ENCODE results near the gene SNCG.
"Not testable (repeated sequence)": the region's sequence is repeated elsewhere in the genome, so short reads cannot be mapped to it uniquely, and the experiment has no call there.

SNCG gene

DNA sequence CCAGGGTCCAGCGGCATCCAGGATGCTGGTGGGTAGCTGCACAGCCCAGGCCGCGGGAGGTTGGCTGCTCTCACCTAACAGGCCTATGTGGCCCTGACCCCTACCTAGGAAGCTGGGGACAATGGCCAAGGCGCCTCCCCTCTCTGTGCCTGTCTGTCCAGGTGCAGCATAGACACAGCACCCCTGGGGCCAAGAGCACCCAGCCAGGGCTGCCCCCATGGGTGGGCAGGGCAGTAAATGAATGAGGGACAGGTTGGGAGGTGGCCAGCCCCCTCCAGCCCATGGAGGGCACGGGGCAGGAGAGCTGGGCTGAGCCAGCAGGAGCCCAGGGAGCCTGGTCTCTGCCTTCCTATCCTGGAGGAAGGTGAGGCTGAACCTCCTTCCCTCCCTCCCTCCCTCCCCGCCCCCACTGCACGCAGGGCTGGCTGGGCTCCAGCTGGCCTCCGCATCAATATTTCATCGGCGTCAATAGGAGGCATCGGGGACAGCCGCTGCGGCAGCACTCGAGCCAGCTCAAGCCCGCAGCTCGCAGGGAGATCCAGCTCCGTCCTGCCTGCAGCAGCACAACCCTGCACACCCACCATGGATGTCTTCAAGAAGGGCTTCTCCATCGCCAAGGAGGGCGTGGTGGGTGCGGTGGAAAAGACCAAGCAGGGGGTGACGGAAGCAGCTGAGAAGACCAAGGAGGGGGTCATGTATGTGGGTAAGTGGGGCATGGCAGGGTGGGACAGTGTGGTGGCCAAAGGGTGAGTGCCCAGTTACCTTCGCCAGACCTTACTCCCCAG lies at the start of gene SNCG:
Gene SNCG (plus strand): TSS at position 484 of the 785 bp plus-strand sequence. CDS start 99 bp downstream, at position 583.
- no peak for FAIRE-seq

DNA sequence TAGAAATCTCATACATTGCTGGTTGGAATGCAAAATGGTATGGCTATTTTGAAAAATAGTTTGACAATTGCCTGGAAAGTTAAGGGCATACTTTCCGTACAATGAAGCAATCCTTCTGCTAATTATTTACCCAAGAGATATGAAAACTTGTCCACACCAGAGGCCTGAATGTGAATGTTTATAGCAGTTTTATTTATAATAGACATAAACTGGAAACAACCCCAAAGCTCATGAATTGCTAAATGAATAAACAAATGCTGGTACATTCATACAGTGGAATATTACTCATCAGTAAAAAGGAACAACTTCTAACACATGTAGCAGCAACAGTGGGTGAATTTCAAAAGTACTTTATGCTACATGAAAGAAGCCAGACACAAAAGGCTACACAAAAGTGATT lies 43.7 kb upstream of the SNCG start:
- FAIRE-seq: no peak

DNA sequence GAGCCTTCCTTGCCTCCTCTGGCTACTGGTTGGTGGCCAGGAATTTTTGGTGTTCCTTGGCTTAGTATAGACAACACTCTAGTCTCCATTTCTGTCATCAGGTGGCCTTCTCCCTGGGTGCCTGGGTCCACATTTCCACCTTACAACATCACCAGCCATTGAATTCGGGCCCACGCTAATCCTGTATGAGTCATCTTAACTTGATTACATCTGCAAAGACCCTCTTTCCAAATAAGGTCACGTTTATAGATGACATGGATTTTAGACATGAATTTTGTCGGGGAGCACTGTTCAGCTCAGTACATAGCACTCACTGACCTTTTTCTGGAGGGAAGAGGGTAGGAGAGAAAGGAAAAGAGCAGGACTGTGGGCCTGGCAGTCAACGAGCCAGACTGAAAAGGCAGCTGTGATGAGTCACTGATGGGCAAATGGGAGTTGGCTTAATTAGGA lies 40.4 kb upstream of the SNCG start:
- FAIRE-seq: no peak

DNA sequence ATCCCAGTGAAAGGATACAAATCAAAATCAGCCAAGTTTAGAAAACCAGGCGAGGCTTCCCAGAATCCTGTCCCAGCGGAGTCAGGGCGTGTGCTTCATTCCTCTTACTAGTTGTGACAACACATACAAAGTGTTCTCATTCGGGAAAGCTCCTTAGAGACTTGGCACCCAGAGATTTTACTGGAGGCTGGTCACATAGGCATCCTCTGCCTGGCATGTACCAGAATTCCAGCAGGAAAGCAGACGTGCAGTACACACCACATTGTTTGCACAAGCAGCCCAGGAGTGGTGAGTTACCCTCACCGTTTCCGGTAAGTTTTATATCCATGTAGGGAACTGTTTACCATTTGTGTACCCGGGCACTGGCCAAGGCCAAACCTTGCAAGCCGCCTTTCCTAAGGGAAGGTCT lies 35.8 kb upstream of the SNCG start:
- FAIRE-seq: no peak

DNA sequence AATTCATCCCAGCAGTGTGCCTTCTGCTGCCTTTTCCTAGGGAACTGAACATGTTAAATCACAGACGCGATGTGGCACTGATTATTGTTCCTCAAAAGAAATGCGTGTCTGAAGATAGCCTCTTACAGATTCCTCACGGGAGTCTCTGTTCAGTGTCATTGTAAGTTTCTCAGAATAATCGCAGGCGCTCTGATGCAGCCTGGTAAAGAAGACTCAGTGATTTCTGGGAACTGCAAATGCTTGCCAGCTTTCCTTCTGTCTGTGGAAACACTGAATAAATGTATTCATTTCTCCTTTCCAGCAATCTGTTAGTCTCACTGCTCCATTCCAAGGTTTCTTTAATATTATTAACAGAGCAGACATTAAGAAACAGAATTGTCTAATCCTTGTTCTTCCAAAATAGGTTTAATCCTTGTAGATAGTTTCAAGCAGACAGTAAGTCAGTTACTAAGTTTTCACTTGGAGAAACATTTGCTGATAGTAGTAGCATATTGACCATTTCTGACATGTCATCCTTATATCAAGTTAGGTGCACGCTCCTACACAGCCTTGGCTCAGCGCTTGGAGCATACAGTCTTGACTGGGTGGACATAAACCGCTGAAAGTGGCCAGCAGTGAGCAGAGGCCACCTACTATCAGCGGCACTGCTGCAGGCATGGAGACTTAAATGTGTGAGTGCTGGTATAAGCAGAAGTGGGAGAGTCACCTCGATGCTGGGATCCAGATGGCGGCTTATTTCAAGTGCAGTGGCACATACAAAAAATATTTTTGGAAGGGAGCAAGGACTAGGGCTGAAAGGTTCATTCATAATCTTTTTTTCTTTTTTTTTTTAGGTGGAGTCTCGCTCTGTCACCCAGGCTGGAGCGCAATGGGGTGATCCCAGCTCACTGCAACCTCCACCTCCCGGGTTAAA lies 28.7 kb upstream of the SNCG start:
- FAIRE-seq: no peak

- no peak for FAIRE-seq
Measured at GRCh38 chr10:86931872-86932271, 26.5 kb upstream of the SNCG start.

DNA sequence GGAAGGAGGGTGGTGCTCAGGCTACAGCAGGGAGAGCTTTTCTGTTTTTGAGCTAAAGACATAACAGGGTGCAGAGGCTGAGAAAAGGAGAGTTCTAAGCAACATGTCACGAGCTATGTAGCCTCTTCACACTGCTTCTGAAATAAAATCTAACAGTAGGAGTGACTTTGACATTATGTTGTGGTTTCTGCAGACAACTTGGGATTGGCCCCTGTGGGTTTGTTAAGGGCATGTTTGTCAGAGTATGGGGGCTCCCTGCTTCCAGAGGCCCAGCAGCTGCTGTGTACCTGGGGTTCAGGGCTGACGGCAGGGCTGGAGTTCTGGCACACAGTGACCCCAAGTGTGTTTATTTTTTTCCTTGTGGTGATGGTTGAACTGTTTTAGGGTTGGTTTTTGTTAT lies 25.7 kb upstream of the SNCG start:
- FAIRE-seq: no peak

GRCh38 chr10:86934162-86934711 lies 24.2 kb upstream of the SNCG start:
- not testable (repeated sequence) for FAIRE-seq

GRCh38 chr10:86936661-86937501 lies 21.5 kb upstream of the SNCG start:
- FAIRE-seq: no peak

DNA sequence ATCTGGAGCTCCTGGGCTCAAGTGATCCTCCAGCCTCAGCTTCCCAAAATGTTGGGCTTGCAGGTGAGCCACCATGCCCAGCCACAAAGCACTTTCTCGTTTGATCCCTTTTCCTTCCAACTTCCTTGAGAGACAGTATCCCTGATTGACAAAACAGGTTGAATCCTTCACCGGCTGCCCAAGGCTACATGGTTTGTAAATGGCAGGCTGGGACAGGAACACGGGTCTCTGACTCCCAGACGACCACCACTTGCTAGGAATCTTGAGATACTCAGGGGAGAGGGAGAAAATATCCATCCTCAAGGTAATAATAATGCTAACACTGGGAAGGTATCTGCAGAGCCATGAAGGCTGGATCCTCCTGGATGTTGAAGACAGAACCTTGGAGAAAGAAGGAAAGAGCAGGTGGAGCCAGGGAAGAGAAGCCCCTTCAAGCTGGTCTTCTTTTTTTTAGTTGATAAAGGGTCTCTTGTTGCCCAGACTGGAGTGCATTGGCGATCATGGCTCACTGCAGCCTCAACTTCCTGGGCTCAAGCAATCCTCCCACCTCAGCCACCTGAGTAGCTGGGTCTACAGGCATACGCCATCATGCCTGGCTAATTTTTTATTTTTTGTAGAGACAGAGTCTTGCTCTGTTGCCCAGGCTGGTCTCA lies 20.8 kb upstream of the SNCG start:
- no peak for FAIRE-seq

GRCh38 chr10:86938260-86938659 lies 20.1 kb upstream of the SNCG start:
- FAIRE-seq: no peak

GRCh38 chr10:86940076-86940475 lies 18.3 kb upstream of the SNCG start:
- not testable (repeated sequence) for FAIRE-seq

GRCh38 chr10:86940677-86941076 lies 17.7 kb upstream of the SNCG start:
- FAIRE-seq: no peak

DNA sequence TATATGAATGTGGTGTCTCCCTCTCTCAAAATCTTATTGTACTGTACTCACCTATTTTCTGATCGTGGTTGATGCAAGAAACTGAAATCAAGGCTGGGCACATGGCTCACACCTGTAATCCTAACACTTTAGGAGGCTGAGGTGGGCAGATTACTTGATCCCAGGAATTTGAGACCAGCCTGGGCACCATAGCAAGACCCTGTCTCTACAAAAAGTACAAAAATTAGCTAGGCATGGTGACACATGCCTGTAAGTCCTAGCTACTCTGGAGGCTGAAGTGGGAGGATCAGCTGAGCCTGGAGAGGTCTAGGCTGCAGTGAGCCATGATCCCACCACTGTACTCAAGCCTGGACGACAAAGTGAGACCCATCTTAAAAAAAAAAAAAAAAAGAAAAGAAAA lies 17.0 kb upstream of the SNCG start:
- no peak for FAIRE-seq

- FAIRE-seq: no peak
Measured at GRCh38 chr10:86941991-86942421, 16.4 kb upstream of the SNCG start.

DNA sequence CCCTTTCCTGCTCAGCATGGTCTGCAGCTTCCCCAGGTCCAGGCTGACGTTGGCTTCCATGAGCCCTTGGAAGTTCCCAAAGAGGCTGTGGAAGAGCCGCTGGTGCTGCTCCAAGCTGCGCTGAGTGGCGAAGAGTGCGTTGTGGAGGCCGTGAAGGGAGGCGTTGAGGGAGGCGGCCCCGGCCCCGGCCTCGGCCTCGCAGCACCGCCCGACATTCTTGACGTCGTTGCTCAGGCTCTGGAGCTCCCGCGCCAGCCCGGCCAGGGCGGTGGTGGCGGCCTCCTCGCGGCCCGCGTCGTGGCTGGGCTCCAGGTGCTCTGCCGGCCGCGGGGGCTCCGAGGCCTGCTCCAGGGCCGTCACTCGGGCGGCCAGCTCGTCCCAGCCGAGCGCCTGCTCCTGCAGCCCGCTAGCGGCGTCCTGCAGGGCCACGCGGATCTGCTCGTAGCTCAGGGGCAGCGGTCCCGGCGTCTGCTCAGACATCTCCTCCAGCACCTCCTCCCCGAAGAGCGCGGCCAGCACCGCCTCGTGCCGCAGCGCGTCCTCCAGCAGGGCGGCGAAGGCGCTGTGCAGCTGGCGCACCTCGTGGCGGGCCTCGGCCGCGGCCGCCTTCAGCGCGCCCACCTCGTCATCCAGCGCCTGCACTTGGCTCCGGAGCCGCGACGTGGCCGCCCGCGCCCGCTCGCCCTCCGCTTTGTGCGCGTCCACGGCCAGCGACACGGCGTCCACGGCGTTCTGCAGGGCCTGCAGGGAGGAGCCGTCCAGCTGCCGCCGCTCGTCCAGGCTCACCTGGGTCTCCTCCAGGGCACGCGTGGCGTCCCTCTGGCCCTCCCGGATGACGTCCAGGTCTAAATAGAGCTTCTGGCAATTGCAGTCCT lies 15.7 kb upstream of the SNCG start:
- FAIRE-seq: no peak

GRCh38 chr10:86943316-86944030 lies 14.9 kb upstream of the SNCG start:
- FAIRE-seq: no peak

- FAIRE-seq: no peak
Measured at GRCh38 chr10:86944031-86944419, 14.4 kb upstream of the SNCG start.

DNA sequence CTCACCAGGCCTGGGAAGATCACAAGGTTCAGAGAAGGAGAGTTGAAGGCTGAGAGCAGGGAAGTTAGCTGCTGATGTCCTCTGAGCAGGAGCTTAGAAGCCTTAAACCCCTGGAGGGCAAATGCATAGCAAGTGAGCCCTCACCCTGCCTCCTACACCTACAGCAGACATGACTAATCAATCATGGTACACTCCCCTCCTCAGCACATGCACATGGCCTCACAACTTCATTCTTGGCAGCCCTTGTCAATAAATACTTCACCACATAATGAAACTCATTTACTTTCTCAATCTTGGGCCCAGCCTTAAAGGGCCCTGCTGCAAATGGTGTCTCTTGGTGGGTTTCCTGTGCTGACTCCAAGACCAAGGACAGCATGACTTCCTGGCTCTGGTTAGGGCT lies 13.9 kb upstream of the SNCG start:
- FAIRE-seq: no peak

DNA sequence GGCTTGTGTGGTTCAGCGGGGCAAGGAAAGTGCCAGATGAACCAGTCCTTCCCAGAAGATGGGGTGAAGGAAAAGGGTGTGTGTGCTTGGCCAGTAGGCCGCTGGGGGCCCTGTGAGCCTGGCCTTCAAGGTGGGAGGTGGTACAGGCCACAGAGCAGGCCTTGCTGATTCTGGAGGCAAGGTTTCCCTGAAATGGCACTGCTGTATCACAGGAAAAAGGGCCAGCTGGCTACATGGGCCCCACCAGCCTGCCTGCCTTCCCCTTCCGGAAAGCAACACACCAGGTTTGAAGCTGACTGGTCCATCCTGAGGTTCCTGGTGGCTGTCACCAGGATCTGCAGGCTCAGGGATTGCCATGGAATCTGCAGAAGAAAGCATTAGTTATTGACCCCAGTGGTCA lies 13.5 kb upstream of the SNCG start:
- no peak for FAIRE-seq
